ENCODE data around the gene MTCL3.

The MTCL3 gene

DNA sequence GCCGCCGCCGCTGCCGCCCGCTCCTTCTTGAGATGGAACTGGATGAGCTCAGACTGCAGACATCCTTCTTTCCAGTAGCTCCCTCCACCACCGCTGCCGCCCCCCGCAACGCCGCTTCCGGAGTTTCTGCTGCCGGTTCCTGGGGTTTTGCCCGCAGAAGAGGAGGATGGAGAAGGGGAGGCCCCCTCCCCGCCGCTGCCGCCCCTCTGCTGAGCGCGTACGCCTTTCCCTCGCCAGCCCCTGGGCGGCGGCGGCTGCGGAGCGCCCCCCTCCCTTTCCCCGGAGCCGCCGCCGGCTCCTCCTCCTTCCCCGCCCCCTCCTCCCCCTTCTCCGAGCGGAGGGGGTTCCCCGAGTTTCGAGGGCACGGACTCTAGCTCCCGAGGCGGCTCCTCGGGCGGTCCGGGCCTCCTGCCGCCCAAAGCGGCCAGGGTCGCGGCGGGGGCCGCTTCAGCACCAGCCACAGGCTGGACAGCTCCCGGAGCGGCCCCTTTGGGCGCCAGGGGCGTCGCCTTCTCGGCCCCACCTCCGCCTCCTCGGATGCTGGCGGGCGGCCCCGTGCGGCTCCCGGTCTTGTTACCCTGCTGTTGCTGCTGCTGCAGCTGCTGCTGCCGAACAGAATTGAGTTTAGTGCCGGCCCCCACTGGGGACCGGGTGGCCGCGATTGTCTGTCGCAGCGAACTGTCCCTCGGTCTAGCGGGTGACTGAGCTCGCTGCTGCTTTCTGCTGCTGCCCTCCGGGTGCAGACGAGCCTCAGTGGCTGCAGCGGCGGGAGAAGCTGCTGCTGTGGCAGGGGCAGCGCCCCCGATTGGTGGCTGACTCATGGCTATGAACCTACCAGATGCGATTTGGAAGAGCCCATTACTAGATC, 3.1 kb downstream of the MTCL3 start (continued):
- no peak for TF ChIP-seq NFAT5 (CRISPR knock-in tag; IDR thresholded peaks at IDR 0.05)
- TF ChIP-seq RFXAP (CRISPR knock-in tag; IDR thresholded peaks at IDR 0.05; ENCODE audit: borderline replicate concordance) = no peak
- no peak for TF ChIP-seq ZNF629 (CRISPR knock-in tag; conservative IDR thresholded peaks at IDR 0.05)
- 0 out of 2 replicates have a peak, but pooled peaks have one; percentile 70 for TF ChIP-seq ZNF691 (CRISPR knock-in tag; IDR thresholded peaks at IDR 0.05; ENCODE audit: borderline replicate concordance, low read depth)
- TF ChIP-seq, protein P1, sequence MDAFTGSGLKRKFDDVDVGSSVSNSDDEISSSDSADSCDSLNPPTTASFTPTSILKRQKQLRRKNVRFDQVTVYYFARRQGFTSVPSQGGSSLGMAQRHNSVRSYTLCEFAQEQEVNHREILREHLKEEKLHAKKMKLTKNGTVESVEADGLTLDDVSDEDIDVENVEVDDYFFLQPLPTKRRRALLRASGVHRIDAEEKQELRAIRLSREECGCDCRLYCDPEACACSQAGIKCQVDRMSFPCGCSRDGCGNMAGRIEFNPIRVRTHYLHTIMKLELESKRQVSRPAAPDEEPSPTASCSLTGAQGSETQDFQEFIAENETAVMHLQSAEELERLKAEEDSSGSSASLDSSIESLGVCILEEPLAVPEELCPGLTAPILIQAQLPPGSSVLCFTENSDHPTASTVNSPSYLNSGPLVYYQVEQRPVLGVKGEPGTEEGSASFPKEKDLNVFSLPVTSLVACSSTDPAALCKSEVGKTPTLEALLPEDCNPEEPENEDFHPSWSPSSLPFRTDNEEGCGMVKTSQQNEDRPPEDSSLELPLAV (CRISPR knock-in tag; conservative IDR thresholded peaks at IDR 0.05; ENCODE audit: low read depth) = no peak
- no peak for TF ChIP-seq SUZ12 (IDR thresholded peaks at IDR 0.05; ENCODE audit: low read depth, low read length)
- TF ChIP-seq ISX (CRISPR knock-in tag; conservative IDR thresholded peaks at IDR 0.05) = no peak
- 0 out of 2 replicates have a peak, but pooled peaks have one; percentile 27 for TF ChIP-seq MEIS1 (CRISPR knock-in tag; IDR thresholded peaks at IDR 0.05; ENCODE audit: borderline replicate concordance)
- TF ChIP-seq ZNF766 (CRISPR knock-in tag; IDR thresholded peaks at IDR 0.05; ENCODE audit: borderline replicate concordance) = peak; percentile 91; the same call in 1 of the 2 replicates
- no peak for TF ChIP-seq MIXL1 (CRISPR knock-in tag; IDR thresholded peaks at IDR 0.05)
- TF ChIP-seq, protein P2, sequence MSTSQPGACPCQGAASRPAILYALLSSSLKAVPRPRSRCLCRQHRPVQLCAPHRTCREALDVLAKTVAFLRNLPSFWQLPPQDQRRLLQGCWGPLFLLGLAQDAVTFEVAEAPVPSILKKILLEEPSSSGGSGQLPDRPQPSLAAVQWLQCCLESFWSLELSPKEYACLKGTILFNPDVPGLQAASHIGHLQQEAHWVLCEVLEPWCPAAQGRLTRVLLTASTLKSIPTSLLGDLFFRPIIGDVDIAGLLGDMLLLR (CRISPR knock-in tag; IDR thresholded peaks at IDR 0.05) = no peak
- TF ChIP-seq POLR2A (IDR thresholded peaks at IDR 0.05; ENCODE audit: insufficient read depth in 1 of 2, low read depth in 2 of 2, low read length in 2 of 2) = no peak

Measured in HepG2 (cell line).